Neural progenitor cell (in vitro differentiated cells): ENCODE results near the gene SERPINH1.

Experiments
- CTCF ChIP-seq: fragments of 200-600 bp; sonication (generic); IDR thresholded peaks from 2 replicates; pipeline ENCODE4 v1.5.1; 2017; ENCODE audit warnings: antibody characterized with exemption, mild to moderate bottlenecking
- EZH2 ChIP-seq: fragments of 200-600 bp; sonication (generic); IDR thresholded peaks from 2 replicates; pipeline ENCODE4 v1.6.1; 2017; ENCODE audit warnings: antibody characterized with exemption, mild to moderate bottlenecking, moderate library complexity

GRCh38 chr11:75527130-75527529 lies 34.9 kb upstream of the SERPINH1 start:
- no peak for TF ChIP-seq CTCF
- TF ChIP-seq EZH2: no peak
